K562 (cell line): ENCODE data around the gene RAB13. TPM values are rescaled to one million over a fixed set of nuclear protein-coding genes. Genes with fewer than 3 reads are reported as not detected.

Experiments used
- C11orf30 ChIP-seq: fragments of 450-650 bp; IDR thresholded peaks from 2 replicates; pipeline ENCODE4 v1.6.1; 2016; ENCODE audit warnings: low read depth, mild to moderate bottlenecking
- DIDO1 ChIP-seq: fragments of 450-650 bp; IDR thresholded peaks from 2 replicates; pipeline ENCODE4 v1.6.1; 2016; ENCODE audit warnings: low read depth, missing biosample characterization, missing genetic modification characterization
- HDAC6 ChIP-seq: IDR thresholded peaks from 2 replicates; pipeline ENCODE4 v1.6.1; 2012; ENCODE audit warnings: low read depth, mild to moderate bottlenecking, control low read depth, inconsistent platforms, low read length, moderate library complexity
- KAT7 ChIP-seq: sonication (generic); formaldehyde crosslinking; IDR thresholded peaks from 2 replicates; pipeline ENCODE4 v1.8.0; 2022; ENCODE audit warnings: missing genetic modification reagents, mild to moderate bottlenecking, borderline replicate concordance
- KDM1A ChIP-seq, 2 experiments: fragments of 450-650 bp; IDR thresholded peaks; 2 replicates each; pipeline ENCODE4 v1.6.1; 2016; ENCODE audit warnings: mild to moderate bottlenecking in 2 of 2
- NR2F6 ChIP-seq: fragments of 450-650 bp; formaldehyde crosslinking; IDR thresholded peaks from 2 replicates; pipeline ENCODE4 v1.4.0; 2020; ENCODE audit warnings: mild to moderate bottlenecking
- PML ChIP-seq: IDR thresholded peaks from 2 replicates; pipeline ENCODE4 v1.6.1; 2012; ENCODE audit warnings: low read length, inconsistent platforms
- SMARCE1 ChIP-seq: fragments of 450-650 bp; IDR thresholded peaks from 2 replicates; pipeline ENCODE4 v1.7.1; 2016; ENCODE audit warnings: mild to moderate bottlenecking
- TAF7 ChIP-seq: fragments of 450-650 bp; IDR thresholded peaks from 2 replicates; pipeline ENCODE4 v1.6.1; 2016; ENCODE audit warnings: missing genetic modification characterization, missing compliant biosample characterization
- TFAM ChIP-seq: fragments of 250-450 bp; sonication (Bioruptor Pico); conservative IDR thresholded peaks from 2 replicates; pipeline ENCODE4 v1.5.0; 2021; ENCODE audit warnings: mild to moderate bottlenecking, moderate library complexity
- YBX1 ChIP-seq: fragments of 450-650 bp; IDR thresholded peaks from 2 replicates; pipeline ENCODE4 v1.7.1; 2016; ENCODE audit warnings: mild to moderate bottlenecking
- ZNF146 ChIP-seq: IDR thresholded peaks from one replicate; pipeline ENCODE4 v1.6.1; 2018; ENCODE audit warnings: missing compliant biosample characterization; ENCODE audit not compliant: unreplicated experiment
- polyA plus RNA-seq, 8 experiments: library from polyadenylated mRNA; depleted of rRNA in 4 of 8; stranded (reverse) in 5 of 8; unstranded in 3 of 8; fragments of >200 nt; fragmentation: Nextera tagmentation in 2 of 8; fragmentation: Illumina TruSeq in 1 of 8; extraction: Ambion mirVana in 2 of 8; extraction: Trizol in 1 of 8; gene quantifications; 2 replicates each; pipeline versions ENCODE4 v1.2.1 to v1.2.3, GENCODE V29; 2011 to 2014; ENCODE audit warnings: inconsistent platforms in 1 of 8, missing spikeins in 1 of 8
- total RNA-seq, 7 experiments: library from RNA; depleted of rRNA in 6 of 7; stranded (reverse); fragments of >200 nt in 6 of 7; fragmentation: Illumina TruSeq in 2 of 7; extraction: Trizol in 2 of 7; gene quantifications; 2 replicates each; pipeline versions ENCODE4 v1.2.1 to v1.2.3, GENCODE V29; 2011 to 2021; ENCODE audit warnings: low replicate concordance in 1 of 7
- TF ChIP-seq, protein P1 (sequence below), 2 experiments: IDR thresholded peaks; 2 replicates each; pipeline ENCODE4 v1.6.1; 2011; ENCODE audit warnings: borderline replicate concordance in 1 of 2, control low read depth in 1 of 2, low read depth in 1 of 2, low read length in 1 of 2, mild to moderate bottlenecking in 1 of 2, mixed read lengths in 1 of 2, moderate library complexity in 1 of 2; ENCODE audit not compliant: insufficient read depth in 1 of 2, insufficient read length in 1 of 2, poor library complexity in 1 of 2, severe bottlenecking in 1 of 2; ENCODE audit errors: extremely low read depth in 1 of 2
- TF ChIP-seq, protein P2 (sequence below): fragments of 450-650 bp; conservative IDR thresholded peaks from 2 replicates; pipeline ENCODE4 v1.6.1; 2016; ENCODE audit warnings: missing genetic modification characterization, low read depth, mild to moderate bottlenecking, missing compliant biosample characterization, moderate library complexity
- TF ChIP-seq, protein P3 (sequence below): fragments of 450-650 bp; formaldehyde crosslinking; IDR thresholded peaks from 2 replicates; pipeline ENCODE4 v1.4.0; 2022; ENCODE audit warnings: mild to moderate bottlenecking, moderate library complexity
- TF ChIP-seq, protein P4 (sequence below): fragments of 450-650 bp; formaldehyde crosslinking; IDR thresholded peaks from 2 replicates; pipeline ENCODE4 v1.4.0; 2020; ENCODE audit warnings: mild to moderate bottlenecking, moderate library complexity
- TF ChIP-seq, protein P5 (sequence below): fragments of 450-650 bp; IDR thresholded peaks from 2 replicates; pipeline ENCODE4 v1.6.1; 2014; ENCODE audit warnings: low read depth, mild to moderate bottlenecking, moderate library complexity, borderline replicate concordance
- TF ChIP-seq, protein P6 (sequence below): fragments of 450-650 bp; IDR thresholded peaks from 2 replicates; pipeline ENCODE4 v1.7.0; 2016; ENCODE audit warnings: borderline replicate concordance
- TF ChIP-seq, protein P7 (sequence below): sonication (generic); formaldehyde crosslinking; IDR thresholded peaks from 2 replicates; pipeline ENCODE4 v1.8.1; 2022; ENCODE audit warnings: missing genetic modification reagents

The RAB13 gene
- total and polyA plus RNA-seq, 9 of the 15 experiments (the other 6 are each of a cell fraction or from before 2014, with no cell fraction given) = 22.3 to 100 (median 39.8) TPM

DNA sequence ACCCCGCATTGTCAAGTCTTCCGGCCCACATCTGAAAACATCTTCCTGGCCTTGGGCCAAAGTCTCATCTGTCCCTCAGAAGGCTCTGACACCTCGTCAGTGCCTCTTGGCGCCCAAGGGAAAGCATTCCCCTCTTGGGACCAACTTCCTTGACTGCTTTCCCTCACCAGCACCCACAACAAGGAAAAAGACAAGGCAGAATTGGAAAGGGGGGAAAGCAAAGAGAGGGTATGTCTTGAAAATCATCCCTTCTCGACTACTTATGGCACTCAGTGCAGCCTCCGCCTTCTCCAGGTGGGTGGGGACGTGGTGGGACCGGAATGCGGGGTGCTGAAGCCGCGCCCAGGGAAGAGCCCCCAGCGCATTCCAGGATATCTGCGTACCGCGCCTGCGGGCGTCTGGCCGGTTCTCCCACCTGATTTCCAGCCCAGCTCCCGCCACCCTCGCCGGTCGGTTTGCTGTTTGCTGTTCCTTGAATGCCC, 22.2 kb downstream of the RAB13 start (continued):
- TF ChIP-seq KDM1A (IDR thresholded peaks at IDR 0.05) (no peak), PML (no peak), YBX1 (no peak), DIDO1 (tag) (no peak), C11orf30 (no peak), TAF7 (tag) (no peak), TFAM (CRISPR knock-in tag) (no peak), SMARCE1 (no peak), KAT7 (CRISPR knock-in tag) (peak; percentile 72; the same call in 1 of the 2 replicates), NR2F6 (CRISPR knock-in tag) (no peak), HDAC6 (no peak), ZNF146 (CRISPR knock-in tag) (no peak)
- TF ChIP-seq, protein P1, sequence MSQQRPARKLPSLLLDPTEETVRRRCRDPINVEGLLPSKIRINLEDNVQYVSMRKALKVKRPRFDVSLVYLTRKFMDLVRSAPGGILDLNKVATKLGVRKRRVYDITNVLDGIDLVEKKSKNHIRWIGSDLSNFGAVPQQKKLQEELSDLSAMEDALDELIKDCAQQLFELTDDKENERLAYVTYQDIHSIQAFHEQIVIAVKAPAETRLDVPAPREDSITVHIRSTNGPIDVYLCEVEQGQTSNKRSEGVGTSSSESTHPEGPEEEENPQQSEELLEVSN (IDR thresholded peaks at IDR 0.05; ENCODE audit: borderline replicate concordance in 1 of 2, extremely low read depth in 1 of 2, insufficient read depth in 1 of 2, insufficient read length in 1 of 2, low read depth in 1 of 2, low read length in 1 of 2, poor library complexity in 1 of 2, severe bottlenecking in 1 of 2) = peak in 1 of 2 experiments; percentile 19
- TF ChIP-seq, protein P2, sequence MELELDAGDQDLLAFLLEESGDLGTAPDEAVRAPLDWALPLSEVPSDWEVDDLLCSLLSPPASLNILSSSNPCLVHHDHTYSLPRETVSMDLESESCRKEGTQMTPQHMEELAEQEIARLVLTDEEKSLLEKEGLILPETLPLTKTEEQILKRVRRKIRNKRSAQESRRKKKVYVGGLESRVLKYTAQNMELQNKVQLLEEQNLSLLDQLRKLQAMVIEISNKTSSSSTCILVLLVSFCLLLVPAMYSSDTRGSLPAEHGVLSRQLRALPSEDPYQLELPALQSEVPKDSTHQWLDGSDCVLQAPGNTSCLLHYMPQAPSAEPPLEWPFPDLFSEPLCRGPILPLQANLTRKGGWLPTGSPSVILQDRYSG (tag) = no peak
- TF ChIP-seq, protein P3, sequence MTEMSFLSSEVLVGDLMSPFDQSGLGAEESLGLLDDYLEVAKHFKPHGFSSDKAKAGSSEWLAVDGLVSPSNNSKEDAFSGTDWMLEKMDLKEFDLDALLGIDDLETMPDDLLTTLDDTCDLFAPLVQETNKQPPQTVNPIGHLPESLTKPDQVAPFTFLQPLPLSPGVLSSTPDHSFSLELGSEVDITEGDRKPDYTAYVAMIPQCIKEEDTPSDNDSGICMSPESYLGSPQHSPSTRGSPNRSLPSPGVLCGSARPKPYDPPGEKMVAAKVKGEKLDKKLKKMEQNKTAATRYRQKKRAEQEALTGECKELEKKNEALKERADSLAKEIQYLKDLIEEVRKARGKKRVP = no peak
- TF ChIP-seq, protein P4, sequence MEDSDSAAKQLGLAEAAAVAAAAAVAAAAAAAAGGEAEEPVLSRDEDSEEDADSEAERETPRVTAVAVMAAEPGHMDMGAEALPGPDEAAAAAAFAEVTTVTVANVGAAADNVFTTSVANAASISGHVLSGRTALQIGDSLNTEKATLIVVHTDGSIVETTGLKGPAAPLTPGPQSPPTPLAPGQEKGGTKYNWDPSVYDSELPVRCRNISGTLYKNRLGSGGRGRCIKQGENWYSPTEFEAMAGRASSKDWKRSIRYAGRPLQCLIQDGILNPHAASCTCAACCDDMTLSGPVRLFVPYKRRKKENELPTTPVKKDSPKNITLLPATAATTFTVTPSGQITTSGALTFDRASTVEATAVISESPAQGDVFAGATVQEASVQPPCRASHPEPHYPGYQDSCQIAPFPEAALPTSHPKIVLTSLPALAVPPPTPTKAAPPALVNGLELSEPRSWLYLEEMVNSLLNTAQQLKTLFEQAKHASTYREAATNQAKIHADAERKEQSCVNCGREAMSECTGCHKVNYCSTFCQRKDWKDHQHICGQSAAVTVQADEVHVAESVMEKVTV (CRISPR knock-in tag) = no peak
- TF ChIP-seq, protein P5, sequence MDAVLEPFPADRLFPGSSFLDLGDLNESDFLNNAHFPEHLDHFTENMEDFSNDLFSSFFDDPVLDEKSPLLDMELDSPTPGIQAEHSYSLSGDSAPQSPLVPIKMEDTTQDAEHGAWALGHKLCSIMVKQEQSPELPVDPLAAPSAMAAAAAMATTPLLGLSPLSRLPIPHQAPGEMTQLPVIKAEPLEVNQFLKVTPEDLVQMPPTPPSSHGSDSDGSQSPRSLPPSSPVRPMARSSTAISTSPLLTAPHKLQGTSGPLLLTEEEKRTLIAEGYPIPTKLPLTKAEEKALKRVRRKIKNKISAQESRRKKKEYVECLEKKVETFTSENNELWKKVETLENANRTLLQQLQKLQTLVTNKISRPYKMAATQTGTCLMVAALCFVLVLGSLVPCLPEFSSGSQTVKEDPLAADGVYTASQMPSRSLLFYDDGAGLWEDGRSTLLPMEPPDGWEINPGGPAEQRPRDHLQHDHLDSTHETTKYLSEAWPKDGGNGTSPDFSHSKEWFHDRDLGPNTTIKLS = no peak
- TF ChIP-seq, protein P6, sequence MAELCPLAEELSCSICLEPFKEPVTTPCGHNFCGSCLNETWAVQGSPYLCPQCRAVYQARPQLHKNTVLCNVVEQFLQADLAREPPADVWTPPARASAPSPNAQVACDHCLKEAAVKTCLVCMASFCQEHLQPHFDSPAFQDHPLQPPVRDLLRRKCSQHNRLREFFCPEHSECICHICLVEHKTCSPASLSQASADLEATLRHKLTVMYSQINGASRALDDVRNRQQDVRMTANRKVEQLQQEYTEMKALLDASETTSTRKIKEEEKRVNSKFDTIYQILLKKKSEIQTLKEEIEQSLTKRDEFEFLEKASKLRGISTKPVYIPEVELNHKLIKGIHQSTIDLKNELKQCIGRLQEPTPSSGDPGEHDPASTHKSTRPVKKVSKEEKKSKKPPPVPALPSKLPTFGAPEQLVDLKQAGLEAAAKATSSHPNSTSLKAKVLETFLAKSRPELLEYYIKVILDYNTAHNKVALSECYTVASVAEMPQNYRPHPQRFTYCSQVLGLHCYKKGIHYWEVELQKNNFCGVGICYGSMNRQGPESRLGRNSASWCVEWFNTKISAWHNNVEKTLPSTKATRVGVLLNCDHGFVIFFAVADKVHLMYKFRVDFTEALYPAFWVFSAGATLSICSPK = no peak
- TF ChIP-seq, protein P7, sequence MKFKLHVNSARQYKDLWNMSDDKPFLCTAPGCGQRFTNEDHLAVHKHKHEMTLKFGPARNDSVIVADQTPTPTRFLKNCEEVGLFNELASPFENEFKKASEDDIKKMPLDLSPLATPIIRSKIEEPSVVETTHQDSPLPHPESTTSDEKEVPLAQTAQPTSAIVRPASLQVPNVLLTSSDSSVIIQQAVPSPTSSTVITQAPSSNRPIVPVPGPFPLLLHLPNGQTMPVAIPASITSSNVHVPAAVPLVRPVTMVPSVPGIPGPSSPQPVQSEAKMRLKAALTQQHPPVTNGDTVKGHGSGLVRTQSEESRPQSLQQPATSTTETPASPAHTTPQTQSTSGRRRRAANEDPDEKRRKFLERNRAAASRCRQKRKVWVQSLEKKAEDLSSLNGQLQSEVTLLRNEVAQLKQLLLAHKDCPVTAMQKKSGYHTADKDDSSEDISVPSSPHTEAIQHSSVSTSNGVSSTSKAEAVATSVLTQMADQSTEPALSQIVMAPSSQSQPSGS (CRISPR knock-in tag) = no peak
